Measurements from ENCODE around the gene KRTAP5-1.

KRTAP5-1 gene

DNA sequence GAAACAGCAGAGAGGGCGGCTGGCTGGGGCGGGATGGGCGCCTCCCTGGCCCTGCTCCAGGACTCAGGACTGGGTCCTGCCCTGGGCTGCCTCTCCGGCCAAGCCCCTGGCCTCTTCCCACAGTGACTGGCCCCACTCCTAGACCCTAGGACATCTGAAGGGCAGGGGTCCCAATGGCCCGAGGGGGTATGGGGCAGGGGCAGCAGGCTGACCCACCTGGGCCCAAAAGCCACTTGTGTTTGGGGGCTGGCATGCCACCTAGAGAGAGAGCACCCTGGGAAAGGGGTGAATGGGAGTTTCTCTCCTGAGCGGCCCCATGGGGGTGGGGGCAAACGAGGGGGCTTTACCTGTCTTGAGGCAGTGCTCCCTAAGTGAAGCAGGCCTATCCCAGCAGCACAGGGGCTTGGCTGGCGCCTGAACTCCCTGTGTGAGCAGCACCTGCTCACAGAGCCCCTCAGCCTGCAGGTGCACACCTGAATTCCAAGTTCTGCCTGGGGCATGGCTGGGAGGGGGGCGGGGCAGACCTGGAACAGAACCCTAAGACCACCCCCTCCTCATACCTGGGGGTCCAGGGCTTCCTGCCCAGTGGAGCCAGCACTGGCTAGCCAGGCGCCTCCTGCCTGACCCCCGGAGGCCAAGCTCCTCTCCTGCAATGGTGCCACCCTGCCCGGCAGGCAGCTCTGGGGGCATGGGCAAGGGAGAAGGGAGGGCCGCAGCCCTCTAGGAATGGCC lies 29.9 kb downstream of the KRTAP5-1 start:
- Histone ChIP-seq H3K27ac (ENCODE audit: low read depth, low read length) (no peak overlapping the region), H3K4me3 (ENCODE audit: low read depth in 1 of 2, low read length in 2 of 2) (no peak overlapping the region), H3K9me3 (ENCODE audit: control insufficient read depth in 1 of 2, low read length in 2 of 2) (no peaks in the 10 kb centered on the region), H3K36me3 (ENCODE audit: control insufficient read depth in 1 of 2, insufficient read depth in 2 of 2, low read length in 2 of 2) (no peaks in the 10 kb centered on the region), H3K27me3 (ENCODE audit: control insufficient read depth in 1 of 2, insufficient read depth in 2 of 2, low read length in 2 of 2) (no peaks in the 10 kb centered on the region), H3K9ac (ENCODE audit: low read depth in 1 of 2, low read length in 2 of 2) (no peak overlapping the region), H3K4me1 (ENCODE audit: control insufficient read depth in 1 of 2, insufficient read depth in 2 of 2, low read length in 2 of 2) (peaks cover 23 to 40% of the 10 kb centered on the region in 2 donors)

DNA sequence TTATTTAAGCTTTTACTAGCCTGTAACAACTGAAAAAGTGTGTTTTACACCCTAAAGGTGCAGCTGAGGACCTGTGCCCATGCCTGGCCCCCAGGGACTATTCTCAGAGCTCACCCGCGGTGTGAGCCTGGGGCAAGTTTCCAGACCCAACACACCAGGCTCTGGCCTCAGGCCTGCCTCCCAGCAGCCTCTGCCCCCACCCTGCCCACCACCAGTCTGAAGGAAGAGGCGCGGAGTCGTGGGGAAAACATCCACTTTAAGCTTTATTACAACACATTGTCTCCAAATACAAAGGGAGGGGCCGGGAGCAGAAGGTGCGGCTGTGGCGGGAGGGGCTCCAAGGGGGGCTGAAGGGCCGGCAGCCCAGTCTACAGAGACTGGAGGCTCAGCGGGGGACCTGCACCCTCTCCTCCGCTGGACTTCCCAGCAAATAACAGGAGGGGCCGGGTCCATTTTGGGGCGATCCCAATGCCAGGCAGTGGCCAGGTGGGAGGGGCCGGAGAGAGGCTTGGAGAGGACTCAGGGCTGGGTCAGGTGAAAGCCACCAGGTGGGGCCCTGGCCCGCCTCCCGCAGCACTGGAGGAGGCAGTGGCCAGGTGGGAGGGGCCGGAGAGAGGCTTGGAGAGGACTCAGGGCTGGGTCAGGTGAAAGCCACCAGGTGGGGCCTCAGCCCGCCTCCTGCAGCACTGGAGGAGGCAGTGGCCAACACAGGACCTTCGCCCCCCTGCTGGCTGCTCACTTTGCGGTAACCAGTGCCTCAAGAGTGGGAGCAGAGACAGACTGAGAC lies 31.1 kb downstream of the KRTAP5-1 start:
- H3K4me3 ChIP-seq (ENCODE audit: low read depth in 1 of 2, low read length in 2 of 2) = no peak overlapping the region
- H3K27ac ChIP-seq (ENCODE audit: low read depth, low read length) = no peak overlapping the region
- peaks cover 12 to 29% of the 10 kb centered on the region in 2 donors for H3K4me1 ChIP-seq (ENCODE audit: control insufficient read depth in 1 of 2, insufficient read depth in 2 of 2, low read length in 2 of 2)
- no peaks in the 10 kb centered on the region for H3K36me3 ChIP-seq (ENCODE audit: control insufficient read depth in 1 of 2, insufficient read depth in 2 of 2, low read length in 2 of 2)
- H3K9me3 ChIP-seq (ENCODE audit: control insufficient read depth in 1 of 2, low read length in 2 of 2) = no peaks in the 10 kb centered on the region
- no peaks in the 10 kb centered on the region for H3K27me3 ChIP-seq (ENCODE audit: control insufficient read depth in 1 of 2, insufficient read depth in 2 of 2, low read length in 2 of 2)
- no peak overlapping the region for H3K9ac ChIP-seq (ENCODE audit: low read depth in 1 of 2, low read length in 2 of 2)

DNA sequence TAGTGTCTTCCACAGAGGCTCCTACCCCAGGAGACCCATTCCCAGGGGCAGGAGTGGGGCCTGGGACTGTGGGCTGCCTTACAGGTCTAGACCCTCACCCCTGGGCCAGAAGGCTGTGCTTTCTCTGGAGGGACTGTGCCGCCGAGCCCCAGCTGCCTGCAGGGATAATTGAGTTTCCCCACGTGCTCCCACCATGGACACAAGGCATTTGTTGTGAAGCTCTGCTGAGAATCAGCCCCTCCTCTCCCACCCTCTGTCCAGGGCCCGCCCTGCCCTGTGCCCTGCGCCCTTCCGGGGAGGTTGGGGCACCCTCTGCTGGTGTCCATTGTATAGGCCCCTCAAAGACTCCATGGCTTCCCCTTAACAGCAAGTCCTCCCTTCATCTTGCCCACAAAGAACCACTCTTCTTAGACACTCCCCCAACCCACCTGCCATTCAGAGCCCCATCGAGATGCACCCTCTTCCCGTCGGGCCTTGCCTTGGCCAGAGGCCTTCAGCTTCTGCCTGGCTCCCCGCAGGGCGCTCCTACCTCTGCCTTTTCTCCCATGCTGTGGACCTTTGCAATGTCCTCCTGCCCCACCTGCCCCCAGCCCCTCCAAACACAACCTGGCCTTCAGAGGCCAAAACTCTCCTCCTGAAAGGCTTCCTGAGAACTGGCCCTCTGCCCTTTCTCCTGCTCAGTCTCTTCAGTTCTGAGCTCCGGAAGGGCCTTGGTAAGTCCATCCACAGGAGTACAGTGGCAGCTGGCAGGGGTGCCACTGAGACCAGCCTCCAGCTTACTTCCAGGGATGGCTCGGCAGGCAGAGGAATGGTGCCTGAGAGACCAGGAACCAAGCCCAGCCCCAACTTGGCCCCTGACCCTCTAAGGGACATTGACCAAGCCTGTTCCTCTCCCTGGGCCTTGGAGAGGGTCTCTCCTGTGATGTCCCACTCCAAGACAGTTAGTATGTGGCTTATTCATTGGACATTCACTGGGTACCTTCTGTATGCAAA lies 35.4 kb downstream of the KRTAP5-1 start:
- no peaks in the 10 kb centered on the region for H3K9me3 ChIP-seq (ENCODE audit: control insufficient read depth in 1 of 2, low read length in 2 of 2)
- H3K9ac ChIP-seq (ENCODE audit: low read depth in 1 of 2, low read length in 2 of 2) = no peak overlapping the region
- no peak overlapping the region for H3K27ac ChIP-seq (ENCODE audit: low read depth, low read length)
- H3K4me1 ChIP-seq (ENCODE audit: control insufficient read depth in 1 of 2, insufficient read depth in 2 of 2, low read length in 2 of 2) = peaks cover 16% of the 10 kb centered on the region in 2 donors
- H3K4me3 ChIP-seq (ENCODE audit: low read depth in 1 of 2, low read length in 2 of 2) = no peak overlapping the region
- peaks cover 7% of the 10 kb centered on the region in 2 donors for H3K27me3 ChIP-seq (ENCODE audit: control insufficient read depth in 1 of 2, insufficient read depth in 2 of 2, low read length in 2 of 2)
- H3K36me3 ChIP-seq (ENCODE audit: control insufficient read depth in 1 of 2, insufficient read depth in 2 of 2, low read length in 2 of 2) = no peaks in the 10 kb centered on the region

DNA sequence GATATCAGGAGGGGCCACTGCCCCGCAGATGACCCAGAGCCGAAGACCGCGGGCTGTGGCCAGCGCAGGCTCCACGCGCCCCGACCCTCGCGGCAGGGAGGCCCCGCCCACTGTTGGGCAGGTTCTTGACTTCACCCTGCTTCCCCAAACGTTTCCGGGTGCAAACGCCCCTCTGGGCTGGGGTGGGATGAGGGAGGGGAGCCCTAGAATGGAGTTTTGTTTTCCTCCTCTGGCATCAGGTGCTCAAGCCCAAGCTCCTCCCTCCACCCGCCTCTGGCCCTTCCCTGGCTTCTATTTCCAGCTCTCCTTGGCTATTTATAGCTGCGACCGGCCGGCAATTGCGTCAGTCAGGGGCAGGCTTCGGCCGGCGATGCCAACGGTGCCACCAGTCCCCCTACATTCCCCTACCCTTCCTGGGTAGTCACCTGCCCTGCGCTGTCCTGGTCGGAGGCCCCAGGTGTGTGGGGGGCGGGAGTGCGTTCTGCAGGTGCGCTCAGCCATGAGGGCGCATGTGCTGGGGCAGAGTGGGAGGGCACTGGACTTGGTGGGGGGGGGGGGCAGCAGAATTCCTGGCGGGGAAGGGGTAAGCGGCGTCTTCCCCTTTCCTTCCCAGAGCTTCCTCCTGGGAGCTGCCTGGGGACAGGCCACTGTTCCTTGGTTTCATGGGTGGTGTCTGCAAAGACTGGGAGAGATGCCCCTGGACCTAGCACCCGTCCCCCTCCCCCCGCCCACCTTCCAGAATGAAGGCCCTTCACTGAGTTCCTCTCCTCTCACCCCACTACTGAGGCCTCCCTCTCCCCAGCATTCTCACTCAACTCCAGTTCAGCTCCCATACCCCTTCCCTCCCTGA lies 36.6 kb downstream of the KRTAP5-1 start:
- no peaks in the 10 kb centered on the region for H3K36me3 ChIP-seq (ENCODE audit: control insufficient read depth in 1 of 2, insufficient read depth in 2 of 2, low read length in 2 of 2)
- H3K4me1 ChIP-seq (ENCODE audit: control insufficient read depth in 1 of 2, insufficient read depth in 2 of 2, low read length in 2 of 2) = peaks cover 12 to 16% of the 10 kb centered on the region in 2 donors
- no peak overlapping the region for H3K9ac ChIP-seq (ENCODE audit: low read depth in 1 of 2, low read length in 2 of 2)
- peak overlapping the region in 1 of 2 donors; percentile 32 for H3K4me3 ChIP-seq (ENCODE audit: low read depth in 1 of 2, low read length in 2 of 2)
- H3K27ac ChIP-seq (ENCODE audit: low read depth, low read length) = no peak overlapping the region
- H3K27me3 ChIP-seq (ENCODE audit: control insufficient read depth in 1 of 2, insufficient read depth in 2 of 2, low read length in 2 of 2) = peaks cover 7% of the 10 kb centered on the region in 2 donors
- no peaks in the 10 kb centered on the region for H3K9me3 ChIP-seq (ENCODE audit: control insufficient read depth in 1 of 2, low read length in 2 of 2)

DNA sequence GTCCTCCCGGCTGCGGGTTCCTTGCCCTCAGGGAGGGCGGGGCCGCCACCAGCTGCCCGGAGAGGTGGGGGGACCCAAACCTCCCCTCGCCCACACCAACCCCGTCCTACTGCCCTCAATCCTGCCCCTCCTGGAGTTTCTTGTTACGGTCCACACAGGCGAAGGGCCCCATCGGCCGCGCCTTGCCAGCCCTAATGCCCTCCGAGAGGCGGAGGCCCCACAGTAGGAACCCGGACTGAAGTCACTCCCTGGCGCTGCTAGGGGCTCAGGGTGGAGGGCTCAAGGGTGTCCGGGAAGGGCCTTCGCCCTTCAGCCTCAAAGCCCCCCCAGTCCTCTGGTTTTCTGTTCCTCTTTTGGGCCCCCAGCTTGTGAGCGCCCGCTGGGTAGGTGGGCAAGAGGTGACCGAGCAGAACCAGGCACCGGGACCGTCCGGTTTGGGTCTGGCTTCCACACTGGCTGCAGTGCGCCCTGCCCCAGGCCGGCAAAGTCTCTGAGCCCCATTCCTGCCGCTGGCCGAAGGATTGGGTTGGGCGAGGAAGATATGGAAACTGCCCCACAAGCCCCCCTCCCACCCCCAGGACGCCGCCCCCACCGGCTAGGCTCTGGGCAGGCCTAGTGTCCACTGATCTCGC lies 37.5 kb downstream of the KRTAP5-1 start:
- Histone ChIP-seq H3K4me3 (ENCODE audit: low read depth in 1 of 2, low read length in 2 of 2) (peak overlapping the region in 1 of 2 donors; percentile 21), H3K4me1 (ENCODE audit: control insufficient read depth in 1 of 2, insufficient read depth in 2 of 2, low read length in 2 of 2) (peaks cover 12 to 16% of the 10 kb centered on the region in 2 donors), H3K27me3 (ENCODE audit: control insufficient read depth in 1 of 2, insufficient read depth in 2 of 2, low read length in 2 of 2) (peaks cover 7% of the 10 kb centered on the region in 2 donors), H3K9me3 (ENCODE audit: control insufficient read depth in 1 of 2, low read length in 2 of 2) (no peaks in the 10 kb centered on the region), H3K36me3 (ENCODE audit: control insufficient read depth in 1 of 2, insufficient read depth in 2 of 2, low read length in 2 of 2) (no peaks in the 10 kb centered on the region), H3K9ac (ENCODE audit: low read depth in 1 of 2, low read length in 2 of 2) (peak overlapping the region in 1 of 2 donors; percentile 25), H3K27ac (ENCODE audit: low read depth, low read length) (no peak overlapping the region)

DNA sequence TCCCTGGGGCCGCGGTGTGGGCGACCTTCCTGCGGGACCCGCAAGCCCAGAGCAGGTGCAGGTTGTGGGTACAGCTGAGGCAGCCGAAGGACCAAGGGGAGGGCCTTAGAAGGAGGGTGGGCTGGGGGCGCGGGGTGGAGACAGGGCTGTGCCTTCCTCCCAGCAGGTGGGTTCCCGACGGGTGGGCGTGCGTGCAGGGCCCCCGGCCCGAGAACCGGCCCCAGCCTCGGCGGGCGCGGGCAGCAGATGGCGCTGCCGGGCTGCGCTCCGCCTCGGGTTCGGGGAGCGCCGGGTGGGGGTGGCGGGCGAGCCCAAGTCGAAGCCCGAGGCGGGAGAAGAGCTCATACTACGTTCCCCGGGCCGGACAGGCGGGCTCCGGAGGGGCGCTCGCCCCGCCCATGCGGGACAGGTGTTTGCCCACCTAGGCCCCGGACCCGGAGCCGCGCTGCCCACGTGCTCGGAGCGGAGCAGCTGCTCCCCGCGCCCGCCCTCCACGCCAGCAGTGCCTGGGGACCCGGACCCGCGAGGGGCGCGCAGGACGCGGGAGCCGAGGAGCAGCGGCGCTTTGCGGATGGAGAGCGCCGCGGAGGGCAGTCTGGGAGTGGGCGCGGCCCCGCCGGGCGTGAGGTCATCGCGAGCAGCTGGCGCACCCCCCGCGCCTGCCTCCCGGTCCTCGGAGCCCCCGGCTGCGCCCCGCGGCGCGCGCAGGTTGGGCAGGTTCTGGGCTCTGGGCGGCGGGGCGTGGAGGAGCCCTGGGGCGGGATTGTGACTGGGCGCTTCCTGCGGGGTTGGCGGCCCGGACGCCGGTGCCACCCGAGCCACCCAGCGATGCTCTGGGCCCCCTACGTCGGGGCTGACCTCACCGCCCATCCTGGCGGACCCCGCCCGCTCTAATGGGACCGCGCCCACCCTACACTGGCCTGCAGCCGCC lies 38.3 kb downstream of the KRTAP5-1 start:
- Histone ChIP-seq H3K36me3 (ENCODE audit: control insufficient read depth in 1 of 2, insufficient read depth in 2 of 2, low read length in 2 of 2) (no peaks in the 10 kb centered on the region), H3K4me3 (ENCODE audit: low read depth in 1 of 2, low read length in 2 of 2) (peak overlapping the region; percentile 35 to 40), H3K4me1 (ENCODE audit: control insufficient read depth in 1 of 2, insufficient read depth in 2 of 2, low read length in 2 of 2) (peaks cover 18 to 23% of the 10 kb centered on the region in 2 donors), H3K27me3 (ENCODE audit: control insufficient read depth in 1 of 2, insufficient read depth in 2 of 2, low read length in 2 of 2) (peaks cover 7 to 9% of the 10 kb centered on the region in 2 donors), H3K27ac (ENCODE audit: low read depth, low read length) (no peak overlapping the region), H3K9me3 (ENCODE audit: control insufficient read depth in 1 of 2, low read length in 2 of 2) (no peaks in the 10 kb centered on the region), H3K9ac (ENCODE audit: low read depth in 1 of 2, low read length in 2 of 2) (peak overlapping the region in 1 of 2 donors; percentile 25)

DNA sequence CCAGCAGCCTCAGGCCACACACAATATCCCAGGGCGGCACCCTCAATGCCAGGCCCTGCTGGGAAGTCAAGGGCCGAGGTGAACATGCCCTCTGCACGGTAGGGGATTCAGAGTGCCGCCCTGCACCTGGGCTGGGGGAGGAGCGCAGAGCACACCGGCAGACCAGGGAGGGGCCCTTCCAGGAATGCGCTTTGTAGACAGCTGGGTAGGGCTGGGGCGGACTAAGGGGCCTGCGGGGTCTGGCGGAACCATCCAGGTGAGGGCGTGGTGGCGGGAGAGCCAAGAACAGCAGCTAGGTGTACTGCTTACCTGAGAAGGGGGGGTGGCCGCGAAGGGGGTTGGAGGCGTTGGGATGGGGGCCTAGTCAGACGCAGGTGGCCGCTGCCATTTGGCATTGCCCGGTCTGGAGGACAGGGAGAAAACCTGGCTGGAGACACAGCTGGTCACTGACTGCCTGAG lies 39.0 kb downstream of the KRTAP5-1 start:
- Histone ChIP-seq H3K9ac (ENCODE audit: low read depth in 1 of 2, low read length in 2 of 2) (no peak overlapping the region), H3K27ac (ENCODE audit: low read depth, low read length) (no peak overlapping the region), H3K36me3 (ENCODE audit: control insufficient read depth in 1 of 2, insufficient read depth in 2 of 2, low read length in 2 of 2) (no peaks in the 10 kb centered on the region), H3K27me3 (ENCODE audit: control insufficient read depth in 1 of 2, insufficient read depth in 2 of 2, low read length in 2 of 2) (peaks cover 7 to 9% of the 10 kb centered on the region in 2 donors), H3K9me3 (ENCODE audit: control insufficient read depth in 1 of 2, low read length in 2 of 2) (no peaks in the 10 kb centered on the region), H3K4me1 (ENCODE audit: control insufficient read depth in 1 of 2, insufficient read depth in 2 of 2, low read length in 2 of 2) (peaks cover 18 to 23% of the 10 kb centered on the region in 2 donors), H3K4me3 (ENCODE audit: low read depth in 1 of 2, low read length in 2 of 2) (peak overlapping the region in 1 of 2 donors; percentile 40)

DNA sequence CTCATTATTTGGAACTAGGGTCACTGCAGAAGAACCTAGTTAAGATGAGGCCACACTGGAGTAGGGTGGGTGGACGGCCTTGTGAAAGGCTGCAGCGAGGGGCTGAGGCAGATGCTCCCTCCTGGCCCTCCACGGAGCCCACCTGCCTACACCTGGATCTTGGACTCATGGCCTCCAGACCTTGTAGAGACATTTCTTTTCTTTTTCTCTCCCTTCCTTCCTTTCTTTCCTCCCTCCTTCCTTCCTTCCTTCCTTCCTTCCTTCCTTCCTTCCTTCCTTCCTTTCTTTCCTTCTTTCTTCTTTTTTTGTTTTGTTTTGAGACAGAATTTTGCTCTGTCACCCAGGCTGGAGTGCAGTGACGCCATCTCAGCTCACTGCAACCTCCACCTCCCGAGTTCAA lies 39.7 kb downstream of the KRTAP5-1 start:
- H3K4me3 ChIP-seq (ENCODE audit: low read depth in 1 of 2, low read length in 2 of 2) = no peak overlapping the region
- peaks cover 18 to 23% of the 10 kb centered on the region in 2 donors for H3K4me1 ChIP-seq (ENCODE audit: control insufficient read depth in 1 of 2, insufficient read depth in 2 of 2, low read length in 2 of 2)
- peaks cover 7 to 9% of the 10 kb centered on the region in 2 donors for H3K27me3 ChIP-seq (ENCODE audit: control insufficient read depth in 1 of 2, insufficient read depth in 2 of 2, low read length in 2 of 2)
- H3K36me3 ChIP-seq (ENCODE audit: control insufficient read depth in 1 of 2, insufficient read depth in 2 of 2, low read length in 2 of 2) = no peaks in the 10 kb centered on the region
- H3K27ac ChIP-seq (ENCODE audit: low read depth, low read length) = no peak overlapping the region
- no peaks in the 10 kb centered on the region for H3K9me3 ChIP-seq (ENCODE audit: control insufficient read depth in 1 of 2, low read length in 2 of 2)
- no peak overlapping the region for H3K9ac ChIP-seq (ENCODE audit: low read depth in 1 of 2, low read length in 2 of 2)

All from duodenal mucosa (tissue), 2 donors.